ENCODE results near the gene GRM8.
"Not testable (repeated sequence)": the region's sequence is repeated elsewhere in the genome, so short reads cannot be mapped to it uniquely, and the experiment has no call there.

GRM8 gene

DNA sequence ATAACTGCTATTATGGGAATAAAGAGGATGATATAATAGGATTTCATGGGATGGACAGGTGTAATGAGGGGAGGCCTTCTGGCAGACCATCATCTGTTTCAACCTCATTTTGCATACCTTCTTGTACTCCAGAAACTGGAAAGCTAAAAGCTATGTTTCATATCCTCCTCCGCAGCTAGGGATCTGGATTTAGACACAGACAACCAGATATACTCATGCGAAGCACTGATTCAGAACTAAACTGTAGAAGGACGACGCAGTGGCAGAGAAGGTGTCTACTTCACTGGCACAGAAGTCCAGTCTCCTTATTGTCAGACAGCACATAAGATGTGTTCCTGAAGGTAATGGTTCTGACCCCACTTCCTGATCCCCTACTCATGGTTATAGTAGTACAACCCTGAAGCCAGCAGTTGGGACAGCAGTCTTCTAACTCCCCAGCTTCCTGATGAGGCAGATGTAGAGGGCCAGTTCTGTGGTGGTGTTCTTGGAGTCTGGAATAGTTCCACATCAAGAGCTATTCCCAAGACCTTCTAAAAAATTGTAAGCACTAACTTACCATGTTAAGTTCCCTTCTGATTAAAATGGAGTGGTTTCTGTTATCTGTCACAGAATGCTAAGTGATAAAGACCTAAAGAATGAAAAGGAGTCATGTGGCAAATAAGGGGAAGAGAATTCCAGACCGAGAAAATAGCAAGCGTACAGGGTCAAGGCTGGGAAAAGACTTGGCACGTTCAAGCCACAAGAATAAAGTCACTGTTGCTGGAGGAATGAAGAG lies 550.3 kb downstream of the GRM8 start:
- DNase-seq = no peak

DNA sequence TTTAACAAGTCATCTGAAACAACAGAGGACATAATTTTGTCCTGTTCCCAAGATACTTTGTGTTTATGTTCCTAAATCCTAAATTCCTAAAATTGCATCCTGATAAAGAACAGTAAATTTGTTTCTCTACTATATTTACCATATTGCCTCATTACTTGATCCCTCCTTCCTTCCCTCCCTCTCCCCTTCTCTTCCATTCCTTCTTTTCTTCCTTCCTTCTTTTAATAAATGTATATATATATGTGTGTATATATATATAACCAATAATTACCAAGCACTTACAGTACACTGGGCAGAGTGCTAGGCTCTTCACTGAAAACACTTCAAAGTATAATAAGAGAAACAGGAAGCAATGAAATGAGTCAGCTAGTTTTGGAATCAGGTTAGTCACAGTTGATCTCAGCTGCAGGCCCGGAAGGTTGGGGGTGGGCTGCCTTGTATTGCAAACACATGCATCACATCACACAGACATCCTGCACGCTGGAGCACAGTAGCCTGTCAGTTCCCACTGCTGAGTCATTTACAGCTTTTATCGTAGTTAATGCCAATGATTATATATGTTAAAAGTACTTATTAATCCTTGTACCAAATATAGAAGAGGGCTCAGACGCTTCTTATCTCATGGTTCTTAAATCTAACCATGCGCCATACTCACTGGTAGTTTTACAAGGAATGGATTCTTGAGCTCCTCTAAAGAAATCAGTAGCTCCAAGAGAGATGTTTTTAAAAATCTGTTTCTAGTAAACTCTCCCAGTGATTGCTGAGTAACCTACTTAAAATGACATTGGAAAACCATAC lies 551.7 kb downstream of the GRM8 start:
- DNase-seq = peak; percentile 64

GRCh38 chr7:126699707-126700106 lies 553.0 kb downstream of the GRM8 start:
- DNase-seq = no peak

DNA sequence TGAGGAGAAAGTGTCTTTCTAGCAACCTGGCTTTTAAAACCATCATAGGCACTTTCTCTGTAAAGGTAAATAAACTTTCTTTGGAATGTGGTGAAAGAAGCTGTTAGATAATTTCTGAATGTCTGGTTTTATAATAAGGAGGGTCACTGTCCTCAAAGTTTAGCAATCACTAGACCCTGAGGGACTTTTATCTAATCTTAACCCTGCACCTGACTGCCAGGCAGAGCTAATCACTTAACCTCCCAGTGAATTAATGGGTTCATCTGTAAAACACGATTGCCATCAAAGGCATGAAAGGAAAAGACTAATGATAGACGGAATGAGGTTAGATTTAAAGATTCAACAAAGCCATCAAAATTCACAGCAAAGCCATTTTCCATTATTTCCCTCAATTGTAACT lies 553.8 kb downstream of the GRM8 start:
- DNase-seq = no peak

GRCh38 chr7:126698446-126698845 lies 554.3 kb downstream of the GRM8 start:
- DNase-seq = no peak

DNA sequence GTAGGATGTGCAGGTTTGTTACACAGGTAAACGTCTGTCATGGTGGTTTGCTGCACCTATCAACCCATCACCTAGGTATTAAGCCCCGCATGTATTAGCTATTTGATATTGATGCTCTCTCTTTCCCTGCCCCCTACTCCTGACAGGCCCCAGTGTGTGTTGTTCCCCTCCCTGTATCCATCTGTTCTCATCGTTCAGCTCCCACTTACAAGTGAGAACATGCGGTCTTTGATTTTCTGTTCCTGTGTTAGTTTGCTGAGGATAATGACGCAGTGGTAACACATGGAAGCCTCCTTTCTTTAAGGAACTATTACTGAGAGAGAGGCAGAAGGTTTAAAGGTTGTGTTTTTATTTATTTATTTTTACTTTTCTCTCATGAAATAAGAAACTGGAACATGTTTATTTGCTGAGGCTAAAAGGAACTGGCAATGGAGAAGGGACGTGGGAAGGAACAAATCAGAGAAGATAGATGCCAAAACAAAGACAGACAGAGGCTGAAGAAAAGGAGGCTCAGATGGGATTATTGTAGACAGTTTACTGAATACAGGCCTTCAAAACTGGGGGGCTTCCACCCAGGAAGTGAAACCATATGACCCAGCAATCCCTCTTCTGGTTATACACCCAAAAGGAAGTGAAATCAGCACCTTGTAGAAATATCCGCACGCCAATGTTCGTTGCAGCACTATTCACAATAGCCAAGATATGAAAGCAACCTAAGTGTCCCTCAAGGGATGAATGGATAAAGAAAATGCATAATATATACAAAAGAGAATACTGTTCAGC lies 556.3 kb downstream of the GRM8 start:
- DNase-seq = no peak

DNA sequence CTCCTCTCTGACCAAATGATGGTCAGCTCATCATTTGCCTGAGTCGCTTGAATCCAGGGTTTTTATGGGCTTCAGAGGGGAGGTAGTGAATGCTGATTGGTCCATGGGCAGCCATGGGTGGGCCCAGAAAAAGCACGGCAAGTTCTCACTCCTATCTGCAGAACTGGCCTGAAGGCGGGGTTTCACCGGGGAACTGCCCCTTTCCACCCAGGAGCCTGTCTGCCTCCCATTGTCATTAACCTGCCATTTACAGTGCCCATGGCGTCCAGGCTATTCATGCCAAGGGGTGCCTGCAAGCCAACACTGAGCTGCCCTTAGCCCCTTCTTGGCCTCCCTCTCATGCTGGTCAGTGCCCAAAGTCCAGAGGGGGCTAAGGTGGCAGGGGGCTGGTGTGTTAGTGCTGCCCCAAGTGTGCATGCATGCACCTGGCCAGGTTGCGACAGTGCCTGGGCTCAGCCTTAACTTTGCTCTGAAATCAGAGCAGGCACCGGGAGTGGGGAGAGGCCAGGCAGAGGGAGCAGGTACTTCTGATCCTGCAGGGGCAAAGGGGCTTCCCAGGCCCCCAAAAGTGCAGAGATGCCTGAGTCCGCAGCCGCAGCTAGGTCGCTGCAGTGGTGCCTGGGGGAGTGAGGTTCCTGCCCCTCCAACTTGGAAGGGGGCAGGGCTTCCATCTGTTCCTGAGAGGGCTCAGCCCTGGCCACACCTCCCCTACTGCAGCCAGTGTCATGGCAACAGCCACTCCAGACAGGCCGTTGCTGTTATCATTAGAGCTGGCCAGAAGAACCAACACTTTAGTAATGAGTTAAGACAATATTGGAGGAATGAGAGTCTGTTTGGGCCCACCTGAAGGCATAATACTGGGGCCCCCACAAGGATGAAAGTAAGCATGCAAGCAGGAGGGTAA lies 561.6 kb downstream of the GRM8 start:
- no peak for DNase-seq

DNA sequence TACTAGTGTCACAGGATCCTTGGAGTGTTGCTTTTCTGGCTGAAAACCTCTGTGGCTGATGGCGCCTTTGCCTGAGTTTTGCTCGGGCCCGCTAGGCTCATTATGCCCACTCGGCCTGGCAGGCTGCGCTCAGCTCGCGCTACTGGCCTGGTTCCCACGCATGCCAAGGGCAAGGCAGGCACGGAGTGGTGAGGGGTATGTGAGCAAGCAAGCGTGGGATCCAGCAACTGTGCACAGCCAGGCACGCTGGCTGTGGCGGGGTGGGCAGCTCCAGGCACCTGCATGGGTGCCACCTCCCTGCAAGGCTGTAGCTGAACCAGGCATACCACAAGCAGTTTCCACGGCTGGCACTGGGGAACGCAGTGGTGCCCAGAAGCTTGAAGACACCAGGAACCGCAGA lies 562.6 kb downstream of the GRM8 start:
- DNase-seq = no peak

DNA sequence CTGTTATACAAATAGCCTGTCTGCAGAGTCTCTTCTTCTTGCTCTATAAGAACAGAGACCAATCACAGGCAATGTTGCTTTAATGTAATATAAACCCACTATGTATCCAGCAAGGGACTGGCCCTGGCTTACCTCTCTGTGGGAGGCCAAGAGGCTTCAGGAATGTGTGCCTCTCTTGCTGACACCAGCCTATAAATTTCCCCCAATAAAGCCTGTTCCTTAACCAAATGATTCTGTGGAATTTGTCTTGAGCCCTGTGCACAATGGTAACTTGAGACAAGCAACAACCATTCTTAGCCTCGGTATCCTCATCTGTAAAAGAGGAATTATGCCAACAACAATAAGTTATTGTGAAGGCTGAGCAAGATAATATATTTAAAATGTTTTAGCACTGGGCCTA lies 563.7 kb downstream of the GRM8 start:
- DNase-seq = no peak

DNA sequence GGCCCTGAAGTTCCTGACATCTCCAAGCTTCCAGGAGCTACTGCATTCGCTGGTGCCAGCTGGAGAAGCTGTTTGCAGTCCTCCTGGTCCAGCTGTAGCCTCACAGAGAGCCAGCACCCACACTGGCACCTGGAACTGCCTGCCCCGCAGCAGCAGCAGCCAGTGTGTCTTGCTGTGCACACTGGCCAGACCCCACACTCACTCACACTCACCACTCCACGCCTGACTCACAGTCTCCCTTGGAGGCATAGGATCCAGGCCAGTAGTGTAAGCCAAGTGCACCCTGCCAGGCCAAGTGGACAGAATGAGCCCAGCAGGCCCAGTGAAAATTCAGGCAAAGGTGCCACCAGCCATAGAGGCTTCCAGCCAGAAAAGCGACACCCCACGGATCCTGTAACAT lies 566.3 kb downstream of the GRM8 start:
- no peak for DNase-seq

GRCh38 chr7:126685596-126685995 lies 567.1 kb downstream of the GRM8 start:
- no peak for DNase-seq

- no peak for DNase-seq
Observed at GRCh38 chr7:126685018-126685573, 567.6 kb downstream of the GRM8 start.

GRCh38 chr7:126682176-126682575 lies 570.6 kb downstream of the GRM8 start:
- no peak for DNase-seq

GRCh38 chr7:126668762-126669161 lies 584.0 kb downstream of the GRM8 start:
- not testable (repeated sequence) for DNase-seq

DNA sequence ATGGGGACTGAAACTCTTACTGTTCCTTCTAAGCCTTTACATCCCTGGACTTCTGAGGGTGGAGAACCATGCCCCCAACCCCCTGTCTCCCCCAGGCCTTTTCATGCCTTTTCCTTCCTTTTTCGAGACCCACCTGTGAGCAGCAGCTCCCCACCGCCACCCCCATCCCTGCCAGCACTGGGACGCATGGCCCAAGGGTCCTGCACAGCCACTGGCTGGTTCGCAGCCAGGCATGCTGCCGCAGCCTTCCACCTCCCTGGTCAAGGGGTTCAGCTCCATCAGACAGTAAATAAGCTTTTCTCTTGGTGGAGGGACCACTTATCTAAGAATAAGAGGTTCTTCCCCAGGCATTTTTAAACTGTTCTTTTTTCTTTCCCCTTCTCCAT lies 584.4 kb downstream of the GRM8 start:
- no peak for DNase-seq

DNA sequence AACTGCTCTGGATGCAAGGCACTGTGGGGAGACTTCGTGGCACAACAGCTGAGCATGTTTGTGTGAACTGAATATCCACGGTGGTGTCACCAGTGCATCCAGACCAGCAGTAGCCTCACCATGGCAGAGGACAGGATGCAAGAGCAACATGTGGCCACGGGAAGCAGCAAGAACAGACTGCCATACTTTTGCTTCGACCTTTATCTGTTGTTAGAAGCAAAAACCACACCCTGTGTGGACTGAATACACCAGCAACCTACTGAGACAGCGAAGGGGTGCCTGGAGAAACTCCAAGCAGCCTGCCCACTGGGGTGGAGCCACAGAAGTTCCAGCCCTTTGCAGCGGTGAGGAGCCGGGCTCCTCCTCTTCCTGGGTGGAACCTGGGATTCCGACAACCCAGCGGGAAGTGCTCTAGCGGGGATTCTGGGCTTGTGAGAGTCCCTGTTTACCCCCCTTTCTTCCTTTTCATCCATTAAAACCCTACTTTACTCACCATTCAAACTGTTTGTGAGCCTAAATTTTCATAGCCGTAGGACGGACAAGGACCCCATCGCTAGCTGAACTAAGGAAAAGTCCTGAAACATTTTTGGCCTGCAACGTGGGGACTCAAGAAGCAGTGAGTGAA lies 584.9 kb downstream of the GRM8 start:
- DNase-seq = no peak

- DNase-seq = no peak
Observed at GRCh38 chr7:126662856-126663255, 589.9 kb downstream of the GRM8 start.

DNA sequence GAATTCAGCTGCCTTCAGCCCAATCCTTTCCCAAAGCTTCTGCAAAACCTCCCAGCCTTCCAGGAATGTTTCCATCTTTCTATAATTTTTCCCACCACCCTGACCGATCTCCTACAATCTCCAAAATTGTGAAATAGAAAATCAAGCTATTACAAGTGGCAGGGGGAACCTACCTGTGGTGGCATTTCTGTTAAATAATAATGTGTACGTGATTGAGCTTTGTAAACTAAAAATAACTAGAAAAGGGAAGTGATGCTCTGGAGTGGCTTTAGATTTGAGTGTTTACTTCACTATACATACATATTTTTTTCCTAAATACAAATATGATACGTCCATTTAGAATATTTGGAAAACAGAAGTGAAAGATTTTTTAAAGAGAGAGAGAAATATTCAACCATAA lies 593.6 kb downstream of the GRM8 start:
- no peak for DNase-seq

- no peak for DNase-seq
Observed at GRCh38 chr7:126658684-126659083, 594.1 kb downstream of the GRM8 start.

DNA sequence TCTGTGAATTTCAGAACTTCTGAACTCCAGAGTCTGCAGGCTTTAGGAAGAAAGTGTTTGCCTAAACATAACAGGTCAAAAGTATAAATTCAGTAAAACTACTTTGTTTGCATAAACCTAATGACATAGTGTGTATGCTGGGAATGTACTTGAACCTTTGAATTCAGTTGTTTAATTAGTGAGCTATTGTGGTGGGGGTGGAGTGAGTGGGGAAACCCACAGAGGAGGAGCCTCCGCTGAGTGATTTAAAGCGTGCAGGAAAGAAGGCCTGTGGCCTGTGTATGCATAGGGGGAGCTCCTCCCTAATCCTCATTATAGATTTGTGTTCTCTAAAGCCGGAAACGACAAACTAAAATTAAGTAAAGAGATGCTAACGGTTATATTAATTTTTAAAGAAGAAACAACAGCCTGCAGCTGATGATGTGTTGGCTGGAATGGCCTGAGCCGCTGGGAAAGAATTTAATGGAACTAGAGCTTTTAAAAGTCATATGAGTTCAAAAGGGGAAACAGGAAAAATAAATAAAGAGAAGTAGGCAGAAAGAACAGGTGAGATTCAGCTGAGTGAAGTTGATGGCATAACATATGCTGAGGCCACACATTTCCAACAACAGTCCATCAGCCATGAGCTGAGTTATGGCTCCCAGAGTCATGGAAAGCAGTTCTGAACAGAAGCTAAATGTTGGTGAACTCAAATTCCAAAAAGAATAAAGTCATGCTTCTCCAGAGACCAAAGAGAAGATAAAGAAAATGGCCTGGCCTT lies 595.0 kb downstream of the GRM8 start:
- DNase-seq = no peak

DNA sequence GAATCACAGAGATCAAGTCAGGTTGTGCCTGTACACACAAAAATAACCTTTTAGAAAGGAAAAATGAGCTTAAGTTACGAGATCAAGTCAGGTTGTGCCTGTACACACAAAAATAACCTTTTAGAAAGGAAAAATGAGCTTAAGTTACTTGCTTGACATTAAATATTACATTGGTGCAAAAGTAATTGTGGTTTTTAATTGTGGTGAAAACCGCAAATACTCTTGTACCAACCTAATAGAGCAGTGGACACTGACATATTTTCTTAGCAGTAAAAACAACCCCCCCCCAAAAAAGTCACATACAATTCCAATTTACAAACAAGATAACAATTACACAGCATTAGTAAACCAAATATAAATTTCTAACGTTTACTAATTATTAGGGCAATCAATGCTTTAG lies 595.6 kb downstream of the GRM8 start:
- no peak for DNase-seq
